Calu3 (cell line): ENCODE measurements around the gene ASCL5. TPM values are rescaled to one million over a fixed set of nuclear protein-coding genes. Genes with fewer than 3 reads are reported as not detected.

Experiments used
- BruUV-seq: library from RNA; stranded (reverse); fragments of 400-500 nt; replicated peaks from 2 replicates; lab custom pipeline; 2021; lab: Mats Ljungman, UMichigan
- CTCF ChIA-PET: fragments of 300-600 bp; sonication (Branson Sonifier 250); formaldehyde crosslinking; loops from one replicate; lab custom pipeline; 2022; ENCODE audit warnings: antibody characterized with exemption; lab: Charles Lee
- DNase-seq: peaks from one replicate; pipeline ENCODE4 v3.0.0; 2022
- H3K27ac Mint-ChIP-seq: one replicate; pipeline ENCODE4 v1.8.0; 2022; ENCODE audit warnings: mixed read lengths; ENCODE audit not compliant: unreplicated experiment
- H3K27me3 Mint-ChIP-seq: one replicate; pipeline ENCODE4 v1.8.0; 2022; ENCODE audit warnings: mixed read lengths; ENCODE audit not compliant: unreplicated experiment
- H3K36me3 Mint-ChIP-seq: one replicate; pipeline ENCODE4 v1.8.0; 2022; ENCODE audit warnings: mild to moderate bottlenecking, moderate library complexity, mixed read lengths; ENCODE audit not compliant: insufficient read depth, unreplicated experiment
- H3K4me1 Mint-ChIP-seq: one replicate; pipeline ENCODE4 v1.8.0; 2022; ENCODE audit warnings: mild to moderate bottlenecking, low read depth, mixed read lengths; ENCODE audit not compliant: unreplicated experiment
- H3K4me3 Mint-ChIP-seq: one replicate; pipeline ENCODE4 v1.8.0; 2022; ENCODE audit warnings: mild to moderate bottlenecking, low read depth, moderate library complexity, mixed read lengths; ENCODE audit not compliant: unreplicated experiment
- H3K9me3 Mint-ChIP-seq: one replicate; pipeline ENCODE4 v1.8.0; 2022; ENCODE audit warnings: low read depth, mixed read lengths; ENCODE audit not compliant: unreplicated experiment
- intact Hi-C: fragments of 100-400 bp; cut with micrococcal nuclease; formaldehyde crosslinking; loops from one replicate; pipeline ENCODE4 v1.10.0; 2022; ENCODE audit not compliant: unreplicated experiment
- total RNA-seq: library from RNA; stranded (reverse); gene quantifications from 2 replicates; pipeline ENCODE4 v1.2.3, GENCODE V29; 2022
- TF ChIP-seq, protein P1 (sequence below): fragments of 200-600 bp; IDR thresholded peaks from one replicate; pipeline ENCODE4 v1.8.0; 2022; ENCODE audit warnings: antibody characterized with exemption; ENCODE audit not compliant: unreplicated experiment

Gene ASCL5
- total RNA-seq, 1 experiment from 2014 or later = not detected

DNA sequence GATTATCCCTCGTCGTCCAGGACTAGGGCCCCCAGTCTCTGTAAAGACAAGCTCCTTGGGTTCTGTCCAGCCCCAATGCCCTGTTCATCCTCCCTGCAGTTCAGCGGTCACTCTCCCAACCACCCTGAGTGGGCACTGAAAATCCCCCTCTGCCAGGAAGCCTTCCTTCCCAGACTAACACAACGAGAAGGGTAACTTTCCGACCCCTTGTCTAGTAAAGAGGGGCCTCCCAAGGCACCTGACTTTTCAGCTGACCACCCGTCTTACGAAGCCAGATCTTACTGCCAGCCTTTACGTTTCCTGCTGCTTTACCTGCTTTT is 13.9 kb upstream of the ASCL5 start:
- Mint-ChIP-seq H3K4me1 (no peaks in the 10 kb centered on the region), H3K27ac (no peak overlapping the region), H3K27me3 (no peaks in the 10 kb centered on the region), H3K4me3 (no peak overlapping the region), H3K36me3 (peaks cover 32% of the 10 kb centered on the region), H3K9me3 (no peaks in the 10 kb centered on the region)
- TF ChIP-seq, protein P1, sequence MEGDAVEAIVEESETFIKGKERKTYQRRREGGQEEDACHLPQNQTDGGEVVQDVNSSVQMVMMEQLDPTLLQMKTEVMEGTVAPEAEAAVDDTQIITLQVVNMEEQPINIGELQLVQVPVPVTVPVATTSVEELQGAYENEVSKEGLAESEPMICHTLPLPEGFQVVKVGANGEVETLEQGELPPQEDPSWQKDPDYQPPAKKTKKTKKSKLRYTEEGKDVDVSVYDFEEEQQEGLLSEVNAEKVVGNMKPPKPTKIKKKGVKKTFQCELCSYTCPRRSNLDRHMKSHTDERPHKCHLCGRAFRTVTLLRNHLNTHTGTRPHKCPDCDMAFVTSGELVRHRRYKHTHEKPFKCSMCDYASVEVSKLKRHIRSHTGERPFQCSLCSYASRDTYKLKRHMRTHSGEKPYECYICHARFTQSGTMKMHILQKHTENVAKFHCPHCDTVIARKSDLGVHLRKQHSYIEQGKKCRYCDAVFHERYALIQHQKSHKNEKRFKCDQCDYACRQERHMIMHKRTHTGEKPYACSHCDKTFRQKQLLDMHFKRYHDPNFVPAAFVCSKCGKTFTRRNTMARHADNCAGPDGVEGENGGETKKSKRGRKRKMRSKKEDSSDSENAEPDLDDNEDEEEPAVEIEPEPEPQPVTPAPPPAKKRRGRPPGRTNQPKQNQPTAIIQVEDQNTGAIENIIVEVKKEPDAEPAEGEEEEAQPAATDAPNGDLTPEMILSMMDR = no peak
- no TSS peak for BruUV-seq
- DNase-seq = no peak
- CTCF ChIA-PET = interaction anchor here (0.6 kb wide), 1 partner anchor 1106 kb away, joined by 3 read pairs; no protein-coding TSS in a partner anchor
- intact Hi-C loops = no loop called here

GRCh38 chr1:201140235-201140940 is 13.4 kb upstream of the ASCL5 start:
- Mint-ChIP-seq H3K27me3 (no peaks in the 10 kb centered on the region), H3K9me3 (no peaks in the 10 kb centered on the region), H3K36me3 (peaks cover 32% of the 10 kb centered on the region), H3K27ac (no peak overlapping the region), H3K4me1 (no peaks in the 10 kb centered on the region), H3K4me3 (no peak overlapping the region)
- intact Hi-C loops = no loop called here
- CTCF ChIA-PET = interaction anchor here (0.6 kb wide), 1 partner anchor 1106 kb away, joined by 3 read pairs; no protein-coding TSS in a partner anchor
- TF ChIP-seq, protein P1 = no peak
- no TSS peak for BruUV-seq
- no peak for DNase-seq

DNA sequence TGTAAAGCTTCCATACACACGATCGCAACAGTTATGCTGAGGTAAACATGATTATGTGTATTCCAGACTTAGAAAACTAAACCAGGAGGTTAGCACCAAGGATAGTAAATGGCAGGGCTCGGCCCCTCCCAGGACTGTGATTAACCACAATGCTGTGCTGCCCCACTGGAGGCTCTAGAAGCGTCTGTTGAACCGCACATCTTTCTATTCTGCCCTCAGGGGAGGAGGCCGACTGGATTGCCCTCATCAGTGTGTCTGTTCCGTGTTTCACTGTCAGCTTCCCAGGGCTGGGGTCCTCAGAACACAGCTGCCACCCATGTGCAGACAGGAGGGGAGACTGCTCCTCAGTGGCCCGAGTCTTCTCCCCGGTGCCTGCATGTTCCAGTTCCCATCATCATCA is 12.8 kb upstream of the ASCL5 start:
- H3K27me3 Mint-ChIP-seq = no peaks in the 10 kb centered on the region
- BruUV-seq = no TSS peak
- TF ChIP-seq, protein P1 = no peak
- no peaks in the 10 kb centered on the region for H3K9me3 Mint-ChIP-seq
- peaks cover 25% of the 10 kb centered on the region for H3K36me3 Mint-ChIP-seq
- CTCF ChIA-PET = no interaction called here
- H3K4me3 Mint-ChIP-seq = no peak overlapping the region
- H3K27ac Mint-ChIP-seq = no peak overlapping the region
- DNase-seq = no peak
- intact Hi-C loops = no loop called here
- H3K4me1 Mint-ChIP-seq = no peaks in the 10 kb centered on the region

- Mint-ChIP-seq H3K9me3 (no peaks in the 10 kb centered on the region), H3K27ac (no peak overlapping the region), H3K36me3 (peaks cover 24% of the 10 kb centered on the region), H3K4me1 (no peaks in the 10 kb centered on the region), H3K4me3 (no peak overlapping the region), H3K27me3 (no peaks in the 10 kb centered on the region)
- BruUV-seq = no TSS peak
- intact Hi-C loops = no loop called here
- CTCF ChIA-PET = no interaction called here
- TF ChIP-seq, protein P1 = no peak
- DNase-seq = no peak
Measured at GRCh38 chr1:201139306-201139705, 12.3 kb upstream of the ASCL5 start.
